MCF 10A (cell line): ENCODE measurements around the gene RFTN2. TPM values are rescaled to one million over a fixed set of nuclear protein-coding genes. Genes with fewer than 3 reads are reported as not detected.

Source experiments
- BruUV-seq: library from RNA; stranded (reverse); fragments of 400-500 nt; replicated peaks from 2 replicates; lab custom pipeline; 2021; lab: Mats Ljungman, UMichigan
- CTCF ChIA-PET: fragments of 300-600 bp; sonication (Branson Sonifier 250); formaldehyde crosslinking; extraction: SDS; loops from one replicate; lab custom pipeline; 2021; ENCODE audit warnings: antibody characterized with exemption, inconsistent platforms; lab: Yijun Ruan, JAX
- POLR2A ChIA-PET: fragments of 300-600, 350-650 bp; sonication (Branson Sonifier 250); formaldehyde crosslinking; extraction: SDS; loops from one replicate; lab custom pipeline; 2020; ENCODE audit warnings: antibody characterized with exemption, inconsistent platforms; lab: Yijun Ruan, JAX
- DNase-seq: peaks from one replicate; pipeline ENCODE4 v3.0.0-alpha.2; 2018; ENCODE audit not compliant: unreplicated experiment
- H3K27ac Mint-ChIP-seq: one replicate; pipeline ENCODE4 v1.8.0; 2022; ENCODE audit warnings: mild to moderate bottlenecking, low read depth, mixed read lengths; ENCODE audit not compliant: unreplicated experiment
- H3K27me3 Mint-ChIP-seq: one replicate; pipeline ENCODE4 v1.8.0; 2022; ENCODE audit warnings: mixed read lengths; ENCODE audit not compliant: insufficient read depth, unreplicated experiment
- H3K36me3 Mint-ChIP-seq: one replicate; pipeline ENCODE4 v1.8.0; 2022; ENCODE audit warnings: mild to moderate bottlenecking, moderate library complexity, mixed read lengths; ENCODE audit not compliant: insufficient read depth, unreplicated experiment
- H3K4me1 Mint-ChIP-seq: one replicate; pipeline ENCODE4 v1.8.0; 2022; ENCODE audit warnings: mixed read lengths; ENCODE audit not compliant: insufficient read depth, unreplicated experiment
- H3K4me3 Mint-ChIP-seq: one replicate; pipeline ENCODE4 v1.8.0; 2022; ENCODE audit warnings: mild to moderate bottlenecking, moderate library complexity, mixed read lengths; ENCODE audit not compliant: unreplicated experiment
- H3K9me3 Mint-ChIP-seq: one replicate; pipeline ENCODE4 v1.8.0; 2022; ENCODE audit warnings: mixed read lengths; ENCODE audit not compliant: unreplicated experiment
- intact Hi-C: fragments of 100-400 bp; cut with micrococcal nuclease; formaldehyde crosslinking; loops from 2 replicates; pipeline ENCODE4 v1.14.1; 2022
- total RNA-seq: library from RNA; stranded (reverse); gene quantifications from 2 replicates; pipeline ENCODE4 v1.2.3, GENCODE V29; 2022
- TF ChIP-seq, protein P1 (sequence below): fragments of 200-600 bp; IDR thresholded peaks from one replicate; pipeline ENCODE4 v1.8.0; 2022; ENCODE audit warnings: antibody characterized with exemption, mild to moderate bottlenecking; ENCODE audit not compliant: unreplicated experiment

The RFTN2 gene
- total RNA-seq, 1 experiment from 2014 or later, result not detected

DNA sequence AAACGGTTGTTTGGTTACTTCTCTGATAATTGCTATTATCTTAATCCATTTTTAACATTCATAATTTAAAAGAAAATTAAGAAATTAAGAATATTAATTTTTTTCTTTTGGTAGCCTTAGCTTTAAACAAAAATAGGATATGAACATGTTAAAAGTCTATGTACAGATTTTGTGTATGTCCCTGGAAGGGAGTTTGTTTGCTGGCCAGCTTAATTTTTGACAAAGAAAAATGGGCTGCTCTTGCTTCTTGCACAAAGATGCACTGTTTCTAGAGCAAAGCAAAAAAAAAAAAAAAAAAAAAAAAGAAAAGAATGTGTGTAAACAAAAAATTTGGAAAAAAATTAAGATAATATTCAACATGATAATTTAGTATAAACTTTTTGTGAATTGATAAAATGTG, 1.3 kb downstream of the RFTN2 start:
- H3K4me3 Mint-ChIP-seq, result no peak overlapping the region
- POLR2A ChIA-PET, result no interaction called here
- BruUV-seq, result no TSS peak

DNA sequence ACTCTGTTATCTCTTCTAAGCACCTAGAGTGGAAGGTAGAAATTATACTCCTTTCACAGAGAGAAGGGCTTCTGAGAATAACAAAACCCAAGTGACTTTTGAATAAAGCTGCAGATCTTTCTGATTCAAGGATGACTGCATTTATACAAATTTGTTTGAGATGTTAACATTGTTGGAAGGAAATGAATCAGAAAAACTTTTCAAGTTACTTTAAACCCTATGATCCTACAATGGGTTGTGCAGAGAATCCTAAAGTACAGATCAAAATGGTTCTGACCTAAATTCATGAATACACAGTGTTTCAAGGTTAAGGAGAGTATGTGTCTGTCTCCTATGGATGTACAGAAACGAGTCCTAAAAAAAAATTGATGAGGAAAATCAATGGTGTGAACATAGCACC, 1.8 kb downstream of the RFTN2 start:
- ChIA-PET CTCF (no interaction called here), POLR2A (interaction anchor here (0.6 kb wide), 1 partner anchor 113 kb away, joined by 3 read pairs; no protein-coding TSS in a partner anchor)
- H3K4me3 Mint-ChIP-seq, result no peak overlapping the region
- H3K27me3 Mint-ChIP-seq, result peaks cover 11% of the 10 kb centered on the region
- no peaks in the 10 kb centered on the region for H3K36me3 Mint-ChIP-seq
- no peaks in the 10 kb centered on the region for H3K9me3 Mint-ChIP-seq
- TF ChIP-seq, protein P1, sequence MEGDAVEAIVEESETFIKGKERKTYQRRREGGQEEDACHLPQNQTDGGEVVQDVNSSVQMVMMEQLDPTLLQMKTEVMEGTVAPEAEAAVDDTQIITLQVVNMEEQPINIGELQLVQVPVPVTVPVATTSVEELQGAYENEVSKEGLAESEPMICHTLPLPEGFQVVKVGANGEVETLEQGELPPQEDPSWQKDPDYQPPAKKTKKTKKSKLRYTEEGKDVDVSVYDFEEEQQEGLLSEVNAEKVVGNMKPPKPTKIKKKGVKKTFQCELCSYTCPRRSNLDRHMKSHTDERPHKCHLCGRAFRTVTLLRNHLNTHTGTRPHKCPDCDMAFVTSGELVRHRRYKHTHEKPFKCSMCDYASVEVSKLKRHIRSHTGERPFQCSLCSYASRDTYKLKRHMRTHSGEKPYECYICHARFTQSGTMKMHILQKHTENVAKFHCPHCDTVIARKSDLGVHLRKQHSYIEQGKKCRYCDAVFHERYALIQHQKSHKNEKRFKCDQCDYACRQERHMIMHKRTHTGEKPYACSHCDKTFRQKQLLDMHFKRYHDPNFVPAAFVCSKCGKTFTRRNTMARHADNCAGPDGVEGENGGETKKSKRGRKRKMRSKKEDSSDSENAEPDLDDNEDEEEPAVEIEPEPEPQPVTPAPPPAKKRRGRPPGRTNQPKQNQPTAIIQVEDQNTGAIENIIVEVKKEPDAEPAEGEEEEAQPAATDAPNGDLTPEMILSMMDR, result no peak
- no TSS peak for BruUV-seq
- no peak for DNase-seq
- no peak overlapping the region for H3K27ac Mint-ChIP-seq
- intact Hi-C loops, result no loop called here
- H3K4me1 Mint-ChIP-seq, result peaks cover 6% of the 10 kb centered on the region

More for the DNA sequence above, 1.3 kb downstream of the RFTN2 start:
- intact Hi-C loops, result no loop called here
- CTCF ChIA-PET, result interaction anchor here (0.6 kb wide), 1 partner anchor 1719 kb away, joined by 3 read pairs; no protein-coding TSS in a partner anchor
- TF ChIP-seq, protein P1, result no peak
- H3K27me3 Mint-ChIP-seq, result peaks cover 11% of the 10 kb centered on the region
- no peak for DNase-seq
- peaks cover 6% of the 10 kb centered on the region for H3K4me1 Mint-ChIP-seq
- no peaks in the 10 kb centered on the region for H3K36me3 Mint-ChIP-seq
- H3K9me3 Mint-ChIP-seq, result no peaks in the 10 kb centered on the region
- no peak overlapping the region for H3K27ac Mint-ChIP-seq

DNA sequence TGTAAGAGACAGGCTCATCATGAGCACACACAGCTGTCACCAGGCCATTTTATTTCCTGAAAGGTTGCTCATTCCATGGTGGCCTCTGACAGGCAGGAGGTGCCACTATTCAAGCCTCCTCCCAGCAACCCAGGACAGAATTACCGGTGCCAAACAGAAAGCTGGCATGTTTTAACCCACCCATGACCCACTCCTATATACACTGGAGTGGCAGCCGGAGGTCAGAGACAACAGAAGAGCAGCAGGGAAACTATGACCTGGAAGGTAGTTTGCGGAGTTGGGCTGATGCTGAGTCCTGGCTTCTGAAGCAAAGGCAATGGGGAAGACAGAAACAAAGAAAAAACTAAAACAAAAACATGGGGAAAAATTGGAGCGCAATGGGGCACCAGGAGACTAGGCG, 2.3 kb downstream of the RFTN2 start:
- H3K36me3 Mint-ChIP-seq, result no peaks in the 10 kb centered on the region
- no peak overlapping the region for H3K27ac Mint-ChIP-seq
- no peak overlapping the region for H3K4me3 Mint-ChIP-seq
- no TSS peak for BruUV-seq
- H3K27me3 Mint-ChIP-seq, result peaks cover 11% of the 10 kb centered on the region
- DNase-seq, result no peak
- ChIA-PET POLR2A (interaction anchor here (0.6 kb wide), 1 partner anchor 112 kb away, joined by 3 read pairs; no protein-coding TSS in a partner anchor), CTCF (no interaction called here)
- intact Hi-C loops, result no loop called here
- no peaks in the 10 kb centered on the region for H3K9me3 Mint-ChIP-seq
- peaks cover 6% of the 10 kb centered on the region for H3K4me1 Mint-ChIP-seq
- TF ChIP-seq, protein P1, result no peak

DNA sequence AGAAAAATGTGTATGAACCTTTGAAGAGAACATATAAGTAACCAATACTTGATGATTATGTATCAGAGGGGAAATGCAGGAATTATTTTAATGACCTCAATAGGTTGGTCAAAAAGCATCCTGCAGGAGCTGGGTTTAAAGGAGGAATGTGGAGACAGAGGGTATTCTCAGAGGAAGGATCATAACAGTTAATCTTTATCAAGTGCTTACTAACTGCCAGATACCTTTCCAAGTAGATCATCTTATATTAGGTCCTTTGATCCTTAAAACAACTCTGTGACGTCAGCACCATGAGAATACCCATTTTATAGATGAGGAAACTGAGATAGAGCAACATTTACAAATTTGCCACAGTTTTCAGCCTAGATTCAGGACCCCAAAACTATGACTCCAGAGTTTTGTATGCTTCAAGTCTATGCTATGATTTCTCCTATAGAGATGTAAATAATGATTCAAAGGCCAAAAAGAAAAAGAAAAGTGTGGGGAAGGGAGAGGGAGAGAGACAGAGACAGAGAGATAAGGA, 3.0 kb downstream of the RFTN2 start:
- intact Hi-C loops, result no loop called here
- Mint-ChIP-seq H3K27ac (no peak overlapping the region), H3K4me3 (no peak overlapping the region), H3K27me3 (peaks cover 11% of the 10 kb centered on the region), H3K36me3 (no peaks in the 10 kb centered on the region), H3K4me1 (peaks cover 6% of the 10 kb centered on the region), H3K9me3 (peaks cover 2% of the 10 kb centered on the region)
- TF ChIP-seq, protein P1, result no peak
- no peak for DNase-seq
- ChIA-PET POLR2A (no interaction called here), CTCF (no interaction called here)
- no TSS peak for BruUV-seq
